Activated T-cell treated with anti-CD3 and anti-CD28 coated beads for 4 hours (primary cell): ENCODE results near the gene TMEM259.

Experiments used
- DNase-seq: peaks from one replicate; pipeline ENCODE4 v3.0.0-alpha.2; 2020

TMEM259 gene

DNA sequence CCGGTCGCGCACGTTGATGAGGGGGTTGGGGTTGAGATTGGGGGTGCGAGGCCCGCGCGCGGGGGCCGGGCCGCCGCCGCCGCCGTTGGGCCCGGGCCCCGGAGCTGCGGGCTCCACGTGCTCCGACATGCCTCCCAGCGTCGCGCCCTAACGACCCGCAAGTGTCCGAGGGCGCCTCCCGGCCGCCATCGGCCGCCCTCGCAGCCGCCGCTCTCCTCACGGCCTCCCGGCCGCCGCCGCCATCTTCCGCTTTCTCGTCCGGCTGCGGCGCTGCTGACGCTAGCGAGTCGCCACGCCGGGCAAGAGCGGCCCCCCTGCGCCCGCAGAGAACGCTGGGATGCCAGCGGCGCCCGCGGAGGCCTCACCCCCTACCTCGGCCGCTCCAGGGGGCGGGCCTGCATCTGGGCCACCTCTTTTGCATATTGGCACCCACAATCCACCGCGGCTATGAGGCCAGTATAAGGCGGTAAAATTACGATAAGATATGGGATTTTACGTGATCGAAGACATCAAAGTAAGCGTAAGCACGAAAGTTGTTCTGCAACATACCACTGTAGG is at the start of gene TMEM259:
Gene TMEM259 (minus strand): TSS at position 256 of the 558 bp plus-strand sequence. CDS start 127 bp downstream, at position 129.
- peak; percentile 95 for DNase-seq

DNA sequence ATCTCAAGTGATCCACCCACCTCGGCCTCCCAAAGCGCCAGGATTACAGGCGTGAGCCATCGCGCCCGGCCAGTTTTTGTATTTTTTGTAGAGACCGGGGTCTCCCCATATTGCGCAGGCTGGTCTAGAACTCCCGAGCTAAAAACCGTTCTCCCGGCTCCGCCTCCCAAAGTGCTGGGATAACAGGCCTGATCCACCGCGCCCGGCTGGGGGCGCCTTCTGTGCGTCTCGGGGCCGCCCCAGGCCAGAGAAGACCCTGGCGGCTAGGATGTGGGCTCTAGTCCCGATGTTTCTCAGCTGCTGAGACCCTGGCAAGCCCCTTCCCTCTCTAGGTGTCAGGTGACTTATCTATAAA is 49.6 kb upstream of the TMEM259 start:
- DNase-seq, result no peak

DNA sequence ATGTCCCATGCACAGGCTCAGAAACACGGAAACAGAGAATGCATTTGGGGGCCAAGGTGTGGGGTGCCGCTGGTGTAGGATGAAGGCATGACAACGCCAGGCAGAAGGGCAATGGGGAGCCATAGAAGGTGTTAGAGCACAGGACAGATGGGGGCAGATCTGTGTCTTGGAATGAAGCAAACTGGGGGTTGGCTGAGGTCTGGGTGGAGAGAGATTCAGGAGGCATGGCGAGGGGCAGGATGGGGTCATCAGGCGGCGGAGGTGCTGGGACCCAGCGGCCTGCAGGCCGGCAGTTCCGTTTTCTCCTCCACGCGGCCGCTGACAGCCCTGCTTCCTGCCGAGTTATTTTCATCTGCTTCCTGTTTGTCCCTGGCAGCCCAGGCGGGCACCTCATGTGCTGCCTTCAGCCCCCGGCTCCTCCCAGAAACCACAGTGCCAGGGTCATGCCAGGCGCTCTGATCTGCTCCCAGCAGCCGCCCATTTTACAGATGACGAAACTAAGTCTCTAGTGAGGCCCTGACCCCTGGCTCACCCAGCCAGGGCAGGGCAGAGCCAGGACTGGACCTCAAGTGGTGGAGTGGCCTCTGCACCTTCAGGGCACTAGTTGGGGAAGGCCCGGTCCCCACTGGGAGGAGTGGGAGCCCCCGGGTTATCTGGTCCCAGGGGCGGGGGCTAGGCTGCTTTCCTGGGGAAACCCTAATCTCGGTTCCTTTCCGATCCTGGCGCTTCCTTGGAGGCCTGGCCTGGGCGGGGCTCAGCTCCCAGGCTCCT is 48.3 kb upstream of the TMEM259 start:
- no peak for DNase-seq

DNA sequence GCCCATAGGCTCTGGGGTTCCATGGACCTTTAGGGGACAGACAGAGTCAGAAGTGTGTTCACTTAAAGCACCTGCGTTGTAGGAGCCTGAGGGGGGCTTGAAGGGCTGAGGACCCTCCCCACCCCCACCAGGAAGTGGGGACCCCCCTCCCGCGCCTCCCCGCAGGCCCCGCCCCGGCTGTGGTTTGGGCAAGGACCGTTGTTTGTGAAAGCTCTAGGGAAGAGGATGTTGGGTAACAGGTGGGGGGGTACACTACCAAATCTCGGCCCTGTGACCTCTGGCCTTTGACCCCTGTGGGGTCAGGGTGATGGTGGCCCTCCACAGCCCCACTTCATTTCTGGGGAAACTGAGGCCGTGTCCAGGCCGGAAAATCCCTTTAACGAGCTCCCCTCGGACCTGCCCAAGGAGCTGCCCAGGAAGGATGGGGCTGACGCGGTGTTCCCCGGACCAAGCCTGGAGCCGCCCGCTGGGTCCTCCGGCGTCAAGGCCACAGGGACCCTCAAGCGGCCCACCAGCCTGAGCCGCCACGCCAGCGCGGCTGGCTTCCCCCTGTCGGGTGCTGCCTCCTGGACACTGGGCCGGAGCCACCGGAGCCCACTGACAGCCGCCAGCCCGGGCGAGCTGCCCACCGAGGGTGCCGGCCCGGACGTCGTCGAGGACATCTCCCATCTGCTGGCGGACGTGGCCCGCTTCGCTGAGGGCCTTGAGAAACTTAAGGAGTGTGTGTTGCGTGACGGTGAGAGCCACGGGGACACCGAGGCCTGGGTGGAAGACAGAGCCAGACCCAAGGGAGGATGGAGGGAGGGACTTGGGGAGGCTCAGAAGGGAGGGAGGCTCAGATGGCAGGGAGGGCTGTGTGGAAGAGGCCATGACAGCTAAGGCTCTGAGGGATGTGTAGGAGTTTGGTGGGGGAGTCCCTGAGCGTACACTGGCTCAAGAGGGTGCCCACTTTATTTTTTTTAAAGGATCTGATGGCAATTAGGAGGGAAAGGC is 47.4 kb upstream of the TMEM259 start:
- no peak for DNase-seq

DNA sequence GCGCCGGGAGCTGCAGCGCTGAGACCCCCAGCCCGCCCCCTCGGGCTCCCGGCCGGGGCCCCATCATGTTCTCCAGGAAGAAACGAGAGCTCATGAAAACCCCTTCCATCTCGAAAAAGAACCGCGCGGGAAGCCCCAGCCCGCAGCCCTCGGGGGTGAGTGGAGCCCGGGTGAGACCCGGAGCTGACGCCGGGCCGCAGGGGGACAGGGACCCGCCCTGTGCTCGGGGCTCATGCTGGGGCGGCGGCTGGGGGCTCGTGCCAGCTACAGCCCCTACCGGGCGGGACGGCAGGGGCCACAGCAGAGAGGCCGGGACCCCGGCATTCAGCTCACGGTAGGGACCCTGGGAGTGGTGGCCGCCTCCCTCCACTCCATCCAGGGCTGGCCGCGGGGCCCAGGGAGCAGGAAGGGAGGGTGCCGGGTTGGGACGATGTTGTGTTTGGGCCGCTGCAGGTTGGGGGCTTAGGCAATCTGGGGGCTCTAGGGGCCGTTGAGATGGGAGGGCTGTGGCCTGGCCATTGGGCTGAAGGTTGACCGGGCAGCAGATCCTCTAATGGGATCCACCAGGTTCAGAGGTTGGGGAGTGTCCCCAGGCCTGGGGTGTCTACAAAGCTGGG is 46.5 kb upstream of the TMEM259 start:
- DNase-seq, result peak; percentile 47

DNA sequence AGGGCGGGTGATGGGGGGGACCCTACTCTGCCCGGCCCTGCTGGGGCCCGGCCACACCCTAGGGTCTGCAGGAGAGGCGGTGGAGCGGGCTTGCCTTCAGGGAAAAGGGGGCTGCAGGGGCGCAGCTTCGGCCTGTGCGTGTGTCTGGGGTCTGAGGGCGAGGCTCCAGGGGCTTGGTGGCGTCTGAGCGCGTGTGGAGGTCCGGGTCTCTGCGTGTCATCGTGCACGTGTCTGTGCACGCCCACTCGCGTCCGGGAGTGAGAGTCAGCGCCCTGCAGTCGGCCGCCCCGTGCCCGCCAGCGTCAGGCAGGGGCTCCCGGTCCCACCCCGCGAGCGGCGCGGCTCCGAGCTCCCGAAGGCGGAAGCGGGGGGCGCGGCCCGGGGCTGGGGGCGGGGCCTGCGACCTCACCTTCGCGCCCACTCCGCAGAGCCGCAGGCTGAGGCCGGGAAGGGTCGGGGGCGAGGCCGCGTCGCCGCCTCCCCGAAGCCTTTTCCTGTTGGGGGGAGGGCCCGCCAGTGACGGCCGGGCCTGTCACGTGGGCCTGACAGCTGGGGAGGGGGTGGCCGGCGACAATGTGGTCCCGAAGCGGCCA is 45.9 kb upstream of the TMEM259 start, which contains the start of gene ARHGAP45:
Gene ARHGAP45 (plus strand): TSS at position 420 of the 593 bp plus-strand sequence. CDS start 239 bp downstream, outside the sequence.
- DNase-seq, result peak; percentile 76

DNA sequence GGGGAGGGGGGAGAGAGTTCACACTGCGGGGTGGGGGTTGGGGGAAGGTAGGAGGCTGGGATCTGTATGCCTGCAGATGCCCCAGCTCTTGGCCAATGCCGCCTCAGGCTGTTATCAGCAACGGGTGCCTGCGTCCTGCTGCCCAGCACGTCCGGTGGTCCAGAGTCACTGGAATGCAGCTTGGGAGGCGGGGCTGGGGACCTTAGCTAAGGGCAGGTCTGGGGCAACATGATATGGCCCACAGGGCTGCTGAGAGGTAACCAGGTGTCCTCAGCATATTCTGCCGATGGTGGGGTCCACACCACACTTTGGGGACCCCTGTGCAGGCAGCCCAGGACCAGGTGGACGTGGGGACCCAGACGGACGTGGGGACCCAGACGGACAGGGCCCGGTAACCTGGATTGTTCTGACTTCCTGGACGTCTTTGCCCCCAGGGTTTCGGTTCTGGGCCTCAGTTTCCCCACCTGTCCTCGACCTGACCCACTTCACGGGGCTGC is 45.4 kb upstream of the TMEM259 start:
- no peak for DNase-seq

DNA sequence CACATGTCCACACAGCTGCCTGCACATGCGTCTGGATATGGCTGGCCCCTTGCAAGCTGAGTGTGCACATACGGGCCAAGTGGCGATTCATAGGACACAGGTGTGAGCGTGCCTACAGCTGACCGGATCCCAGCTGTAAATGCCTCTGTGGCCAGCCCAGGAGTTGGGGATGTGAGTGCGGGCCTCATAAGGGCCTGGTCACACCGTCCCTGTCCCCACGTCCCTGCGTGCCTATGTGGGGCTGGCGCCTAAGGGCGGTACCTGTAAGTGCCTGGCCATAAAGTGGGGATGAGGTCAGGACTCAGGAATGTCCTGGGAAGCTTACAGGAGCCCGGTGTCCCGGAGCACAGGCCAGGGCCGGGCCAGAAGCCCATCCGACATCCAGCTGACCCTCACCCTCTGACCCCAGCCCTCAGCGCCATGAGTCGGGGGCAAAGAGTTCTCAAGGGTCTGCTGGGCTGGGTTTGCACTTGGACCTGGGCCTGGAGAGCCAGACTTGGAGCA is 44.7 kb upstream of the TMEM259 start:
- no peak for DNase-seq

DNA sequence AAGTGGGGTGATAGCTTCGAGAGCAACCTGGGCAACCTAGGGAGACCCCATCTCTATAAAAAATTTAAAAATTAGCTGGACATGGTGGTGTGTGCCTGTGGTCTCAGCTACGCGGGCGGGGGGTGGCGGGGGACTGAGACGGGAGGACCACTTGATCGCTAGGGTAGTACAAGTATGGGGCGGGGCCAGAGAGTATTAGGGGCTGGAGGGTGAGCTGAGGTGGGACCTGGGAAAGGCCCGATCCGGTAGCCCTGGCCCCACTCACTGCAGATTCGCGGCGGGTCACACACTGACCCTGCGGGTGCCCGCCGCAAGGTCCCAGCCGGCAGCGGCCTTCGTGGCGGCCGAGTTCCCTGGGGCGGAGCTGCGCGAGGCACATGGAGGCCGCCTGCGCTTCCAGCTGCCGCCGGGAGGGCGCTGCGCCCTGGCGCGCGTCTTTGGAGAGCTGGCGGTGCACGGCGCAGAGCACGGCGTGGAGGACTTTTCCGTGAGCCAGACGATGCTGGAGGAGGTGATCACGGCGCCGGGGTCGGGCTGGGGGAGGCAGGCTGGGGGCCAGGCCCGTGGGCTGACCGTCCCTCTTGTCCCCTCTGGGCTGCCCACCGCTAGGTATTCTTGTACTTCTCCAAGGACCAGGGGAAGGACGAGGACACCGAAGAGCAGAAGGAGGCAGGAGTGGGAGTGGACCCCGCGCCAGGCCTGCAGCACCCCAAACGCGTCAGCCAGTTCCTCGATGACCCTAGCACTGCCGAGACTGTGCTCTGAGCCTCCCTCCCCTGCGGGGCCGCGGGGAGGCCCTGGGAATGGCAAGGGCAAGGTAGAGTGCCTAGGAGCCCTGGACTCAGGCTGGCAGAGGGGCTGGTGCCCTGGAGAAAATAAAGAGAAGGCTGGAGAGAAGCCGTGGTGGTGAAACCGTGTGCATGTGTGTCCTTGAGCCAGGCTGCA is 44.0 kb upstream of the TMEM259 start:
- DNase-seq, result peak; percentile 62

DNA sequence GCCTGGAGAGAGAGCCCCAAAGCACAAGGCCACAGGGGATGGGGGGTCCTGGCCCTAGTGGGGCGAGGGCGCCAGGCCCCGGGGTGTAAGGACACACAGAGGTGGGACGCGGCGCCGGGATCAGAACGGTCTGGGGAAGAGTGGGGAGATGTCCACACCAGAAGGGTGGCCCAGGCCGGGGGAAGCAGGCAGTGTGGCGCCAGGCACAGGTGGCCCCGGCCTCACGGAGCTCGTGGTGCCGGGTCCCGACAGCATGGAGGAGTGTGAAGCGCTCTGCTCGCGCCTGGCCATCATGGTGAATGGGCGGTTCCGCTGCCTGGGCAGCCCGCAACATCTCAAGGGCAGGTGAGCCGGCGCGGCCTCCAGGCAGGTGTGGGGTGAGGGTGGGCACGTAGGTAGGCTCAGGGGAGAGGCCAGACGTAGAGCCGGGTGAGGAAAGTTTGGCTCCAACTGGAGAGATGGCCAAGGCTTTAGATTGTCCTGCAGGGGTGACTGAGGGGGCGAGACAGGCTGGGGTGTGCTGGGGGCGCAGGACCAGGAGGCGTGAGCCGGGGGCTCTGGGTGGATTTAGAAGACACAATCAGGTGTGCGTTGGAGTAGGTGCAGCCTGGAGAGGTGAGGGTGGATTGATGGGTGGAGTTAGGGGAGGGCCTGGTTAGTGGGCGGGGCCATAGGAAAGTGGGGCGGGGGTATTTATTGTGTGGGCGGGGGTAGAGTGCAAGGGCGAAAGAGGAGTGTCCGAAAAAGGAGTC is 43.2 kb upstream of the TMEM259 start:
- DNase-seq, result no peak

DNA sequence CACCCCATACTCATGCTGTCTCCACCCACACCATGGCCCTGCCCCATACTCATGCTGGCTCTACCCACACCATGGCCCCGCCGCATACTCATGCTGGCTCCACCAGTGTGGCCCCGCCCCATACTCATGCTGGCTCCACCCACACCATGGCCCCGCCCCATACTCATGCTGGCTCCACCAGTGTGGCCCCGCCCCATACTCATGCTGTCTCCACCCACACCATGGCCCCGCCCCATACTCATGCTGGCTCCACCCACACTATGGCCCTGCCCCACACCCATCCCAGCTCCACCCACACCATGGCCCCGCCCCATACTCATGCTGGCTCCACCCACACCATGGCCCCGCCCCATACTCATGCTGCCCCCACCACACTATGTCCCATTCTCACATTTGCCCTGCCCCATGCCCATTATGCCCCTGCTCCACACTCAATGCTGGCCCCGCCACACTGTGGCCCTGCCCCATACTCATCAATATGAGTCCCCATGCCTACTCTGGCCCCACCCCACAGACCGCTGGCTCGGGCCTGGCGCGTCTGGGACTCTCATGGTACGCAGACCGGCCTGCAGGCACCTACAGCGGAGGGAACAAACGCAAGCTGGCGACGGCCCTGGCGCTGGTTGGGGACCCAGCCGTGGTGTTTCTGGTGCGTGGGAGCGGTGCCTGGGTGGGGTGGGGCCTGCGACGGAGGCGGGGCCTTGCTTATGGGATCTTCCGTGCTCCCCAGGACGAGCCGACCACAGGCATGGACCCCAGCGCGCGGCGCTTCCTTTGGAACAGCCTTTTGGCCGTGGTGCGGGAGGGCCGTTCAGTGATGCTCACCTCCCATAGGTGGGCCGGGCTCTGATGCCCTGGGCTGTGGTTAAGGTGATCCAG is 42.3 kb upstream of the TMEM259 start:
- no peak for DNase-seq

DNA sequence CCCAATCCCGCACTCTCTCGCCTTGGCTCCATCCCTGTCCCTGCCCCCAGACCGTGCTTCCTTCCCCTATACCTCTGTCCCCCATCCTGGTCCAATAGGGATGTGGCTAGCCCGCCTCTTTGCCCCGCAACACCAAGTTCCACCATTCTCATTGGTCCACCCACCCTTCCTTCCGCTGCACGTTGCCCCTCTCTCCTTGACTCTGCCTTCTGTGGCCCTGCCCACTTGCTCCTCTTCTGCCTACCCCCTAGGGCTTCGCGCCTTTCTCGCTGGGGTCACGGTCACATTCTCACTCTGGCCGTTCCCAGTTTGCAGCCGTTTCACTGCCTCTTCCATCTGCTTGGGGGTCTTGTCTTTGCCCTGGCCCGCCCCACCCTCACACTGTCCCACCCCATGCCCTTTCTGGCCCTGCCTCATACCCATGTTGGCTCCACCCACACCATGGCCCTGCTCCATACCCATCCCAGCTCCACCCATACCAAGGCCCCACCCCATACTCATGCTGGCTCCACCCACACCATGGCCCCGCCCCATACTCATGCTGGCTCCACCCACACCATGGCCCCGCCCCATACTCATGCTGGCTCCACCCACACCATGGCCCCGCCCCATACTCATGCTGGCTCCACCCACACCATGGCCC is 41.6 kb upstream of the TMEM259 start:
- DNase-seq, result no peak

DNA sequence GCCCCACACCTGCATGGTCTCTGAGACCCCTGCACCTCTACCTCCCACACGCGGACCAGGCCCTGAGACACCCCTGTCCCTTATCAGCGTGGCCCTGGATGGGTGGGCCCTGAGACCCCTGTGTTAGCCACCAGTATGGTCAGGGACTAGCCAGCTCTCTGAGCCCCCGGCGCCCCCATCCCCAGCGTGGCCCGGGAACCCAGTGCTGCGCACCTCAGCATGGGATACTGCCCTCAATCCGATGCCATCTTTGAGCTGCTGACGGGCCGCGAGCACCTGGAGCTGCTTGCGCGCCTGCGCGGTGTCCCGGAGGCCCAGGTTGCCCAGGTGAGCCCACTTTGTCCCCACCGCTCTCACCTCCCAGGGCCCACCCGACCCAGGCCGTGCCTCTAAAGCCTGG is 41.1 kb upstream of the TMEM259 start:
- DNase-seq, result no peak

DNA sequence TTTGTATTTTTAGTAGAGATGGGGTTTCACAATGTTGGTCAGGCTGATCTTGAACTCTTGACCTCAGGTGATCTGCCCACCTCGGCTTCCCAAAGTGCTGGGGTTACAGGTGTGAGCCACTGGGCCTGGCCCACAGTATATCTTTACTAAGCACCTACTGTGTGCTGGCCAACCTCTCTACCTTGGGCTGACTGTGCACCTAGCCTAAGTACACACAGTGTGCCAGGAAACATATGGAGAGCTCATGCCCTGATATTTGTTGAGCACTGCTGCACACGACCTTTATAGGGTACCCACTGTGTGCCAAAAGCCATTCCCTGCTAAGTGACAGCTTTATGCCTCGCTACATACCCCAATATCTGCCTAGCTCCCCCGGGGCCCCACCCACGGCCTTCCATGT is 39.8 kb upstream of the TMEM259 start:
- no peak for DNase-seq

DNA sequence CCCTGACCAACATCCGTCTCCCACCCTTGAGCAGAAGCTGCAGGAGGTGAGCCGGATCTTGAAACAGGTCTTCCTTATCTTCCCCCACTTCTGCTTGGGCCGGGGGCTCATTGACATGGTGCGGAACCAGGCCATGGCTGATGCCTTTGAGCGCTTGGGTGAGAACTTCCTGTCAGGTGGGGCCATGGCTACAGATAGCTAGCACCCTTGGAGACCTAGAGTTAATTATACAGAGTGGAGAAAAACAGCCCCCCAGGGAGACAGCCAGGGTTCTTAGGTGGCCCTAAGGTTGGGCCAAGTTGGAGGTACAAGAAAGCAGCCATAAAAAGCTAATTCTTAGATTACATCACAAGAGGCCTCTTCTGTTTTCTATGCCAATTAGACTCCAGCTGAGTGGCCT is 37.2 kb upstream of the TMEM259 start:
- no peak for DNase-seq

DNA sequence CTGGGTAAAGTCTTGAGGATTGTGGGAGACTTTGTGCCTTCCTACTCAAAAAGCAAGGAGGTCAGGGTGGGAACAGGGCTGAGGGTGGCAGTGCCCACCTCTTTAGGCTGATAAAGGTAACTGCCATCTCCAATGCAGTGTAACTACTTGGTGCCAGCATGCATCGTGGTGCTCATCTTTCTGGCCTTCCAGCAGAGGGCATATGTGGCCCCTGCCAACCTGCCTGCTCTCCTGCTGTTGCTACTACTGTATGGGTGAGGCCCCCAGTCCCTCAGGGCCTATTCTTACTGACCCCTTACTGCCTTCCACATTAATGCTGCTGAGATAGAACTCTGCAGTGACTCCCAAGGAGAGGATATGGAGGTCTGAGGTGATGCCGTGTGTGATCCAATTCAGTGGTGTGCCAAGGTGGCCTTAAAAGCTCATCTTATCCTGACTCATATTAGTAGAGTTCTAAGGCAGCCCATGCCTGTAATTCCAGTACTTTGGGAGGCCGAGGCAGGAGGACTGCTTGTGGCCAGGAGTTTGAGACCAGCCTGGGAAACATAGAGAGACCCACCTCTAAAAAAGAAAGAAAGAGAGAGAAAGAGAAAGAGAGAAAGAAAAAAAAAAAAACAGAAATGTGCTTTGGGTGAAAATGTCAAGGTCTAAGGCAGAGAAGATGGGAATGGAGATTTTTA is 36.4 kb upstream of the TMEM259 start:
- no peak for DNase-seq

DNA sequence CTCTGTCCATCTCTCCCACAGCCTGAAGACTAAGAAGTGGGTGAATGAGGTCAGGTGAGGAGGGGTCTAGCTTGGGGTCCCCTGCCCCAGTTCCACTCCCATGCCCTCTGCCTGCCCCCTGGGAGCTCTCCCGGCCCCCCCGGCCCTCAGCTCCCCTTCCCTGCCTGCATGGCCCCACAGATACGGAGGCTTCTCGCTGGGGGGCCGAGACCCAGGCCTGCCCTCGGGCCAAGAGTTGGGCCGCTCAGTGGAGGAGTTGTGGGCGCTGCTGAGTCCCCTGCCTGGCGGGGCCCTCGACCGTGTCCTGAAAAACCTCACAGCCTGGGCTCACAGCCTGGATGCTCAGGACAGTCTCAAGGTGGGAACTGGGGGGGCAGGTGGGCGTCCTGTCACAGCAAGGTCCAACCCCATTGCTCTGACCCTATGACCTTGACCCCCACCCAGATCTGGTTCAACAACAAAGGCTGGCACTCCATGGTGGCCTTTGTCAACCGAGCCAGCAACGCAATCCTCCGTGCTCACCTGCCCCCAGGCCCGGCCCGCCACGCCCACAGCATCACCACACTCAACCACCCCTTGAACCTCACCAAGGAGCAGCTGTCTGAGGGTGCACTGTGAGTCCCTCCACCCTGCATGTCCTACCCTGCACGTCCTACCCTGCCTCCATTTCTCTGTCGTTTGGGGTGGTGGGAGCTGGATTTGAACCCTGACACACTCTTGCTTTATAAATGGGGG is 35.1 kb upstream of the TMEM259 start:
- no peak for DNase-seq
